Memory B cell (primary cell): ENCODE measurements around the gene CELF2.

ENCODE experiments used
- ATAC-seq: fragments of 150-1000 bp; cut with Tn5 transposase; 2 replicates; pipeline ENCODE4 v1.10.0; 2021; ENCODE audit warnings: low read depth, mild to moderate bottlenecking, moderate library complexity
- DNase-seq, 2 donors: peaks; one replicate each; pipeline ENCODE4 v3.0.0; 2022; ENCODE audit warnings: low spot score in 2 of 2
- H3K27ac Mint-ChIP-seq: one replicate; pipeline ENCODE4 v1.8.0; 2022; ENCODE audit warnings: mild to moderate bottlenecking, moderate library complexity, mixed read lengths
- H3K27me3 Mint-ChIP-seq: one replicate; pipeline ENCODE4 v1.8.0; 2022; ENCODE audit warnings: mixed read lengths
- H3K36me3 Mint-ChIP-seq: one replicate; pipeline ENCODE4 v1.8.0; 2022; ENCODE audit warnings: mild to moderate bottlenecking, mixed read lengths
- H3K4me1 Mint-ChIP-seq: one replicate; pipeline ENCODE4 v1.8.0; 2022; ENCODE audit warnings: mixed read lengths
- H3K4me3 Mint-ChIP-seq: one replicate; pipeline ENCODE4 v1.8.0; 2022; ENCODE audit warnings: mild to moderate bottlenecking, moderate library complexity, mixed read lengths
- H3K9me3 Mint-ChIP-seq: one replicate; pipeline ENCODE4 v1.8.0; 2022; ENCODE audit warnings: mixed read lengths

CELF2 gene

GRCh38 chr10:11210211-11210922, 192.7 kb downstream of the CELF2 start:
- Mint-ChIP-seq H3K4me3 (peak overlapping the region; percentile 61), H3K27ac (peak overlapping the region; percentile 96)
- no peak for ATAC-seq

GRCh38 chr10:11212288-11213085, 194.8 kb downstream of the CELF2 start:
- Mint-ChIP-seq H3K27me3 (no peaks in the 10 kb centered on the region), H3K4me1 (peaks cover 67% of the 10 kb centered on the region), H3K9me3 (no peaks in the 10 kb centered on the region), H3K36me3 (peaks cover 34% of the 10 kb centered on the region), H3K4me3 (no peak overlapping the region), H3K27ac (peak overlapping the region; percentile 64)
- DNase-seq (no peak), ATAC-seq (no peak)

More at GRCh38 chr10:11210211-11210922, 192.7 kb downstream of the CELF2 start:
- H3K36me3 Mint-ChIP-seq: peaks cover 34% of the 10 kb centered on the region
- no peaks in the 10 kb centered on the region for H3K9me3 Mint-ChIP-seq
- DNase-seq: no peak
- H3K4me1 Mint-ChIP-seq: peaks cover 75% of the 10 kb centered on the region
- H3K27me3 Mint-ChIP-seq: no peaks in the 10 kb centered on the region

- peak overlapping the region; percentile 69 for H3K27ac Mint-ChIP-seq
These were observed 195.5 kb downstream of the CELF2 start for GRCh38 chr10:11213137-11213536.

GRCh38 chr10:11214407-11214806, 196.7 kb downstream of the CELF2 start:
- Mint-ChIP-seq H3K36me3 (peaks cover 33% of the 10 kb centered on the region), H3K4me1 (peaks cover 56% of the 10 kb centered on the region), H3K27me3 (no peaks in the 10 kb centered on the region), H3K27ac (no peak overlapping the region), H3K9me3 (no peaks in the 10 kb centered on the region), H3K4me3 (no peak overlapping the region)
- DNase-seq (no peak), ATAC-seq (no peak)

More at GRCh38 chr10:11213137-11213536, 195.5 kb downstream of the CELF2 start:
- no peak for DNase-seq
- H3K4me3 Mint-ChIP-seq: no peak overlapping the region
- ATAC-seq: no peak
- no peaks in the 10 kb centered on the region for H3K9me3 Mint-ChIP-seq
- H3K36me3 Mint-ChIP-seq: peaks cover 33% of the 10 kb centered on the region
- no peaks in the 10 kb centered on the region for H3K27me3 Mint-ChIP-seq
- peaks cover 64% of the 10 kb centered on the region for H3K4me1 Mint-ChIP-seq

GRCh38 chr10:11215471-11215870, 197.8 kb downstream of the CELF2 start:
- ATAC-seq (no peak), DNase-seq (no peak)
- Mint-ChIP-seq H3K4me1 (peaks cover 48% of the 10 kb centered on the region), H3K9me3 (no peaks in the 10 kb centered on the region), H3K27ac (peak overlapping the region; percentile 86), H3K27me3 (no peaks in the 10 kb centered on the region), H3K4me3 (no peak overlapping the region), H3K36me3 (peaks cover 38% of the 10 kb centered on the region)

GRCh38 chr10:11217521-11217920, 199.8 kb downstream of the CELF2 start:
- Mint-ChIP-seq H3K4me3 (no peak overlapping the region), H3K4me1 (peaks cover 41% of the 10 kb centered on the region), H3K9me3 (no peaks in the 10 kb centered on the region), H3K36me3 (peaks cover 43% of the 10 kb centered on the region), H3K27ac (peak overlapping the region; percentile 70), H3K27me3 (no peaks in the 10 kb centered on the region)
- ATAC-seq: no peak
- no peak for DNase-seq

GRCh38 chr10:11218395-11218794, 200.7 kb downstream of the CELF2 start:
- H3K36me3 Mint-ChIP-seq: peaks cover 42% of the 10 kb centered on the region
- H3K4me1 Mint-ChIP-seq: peaks cover 33% of the 10 kb centered on the region
- no peaks in the 10 kb centered on the region for H3K9me3 Mint-ChIP-seq
- H3K4me3 Mint-ChIP-seq: no peak overlapping the region
- ATAC-seq: no peak
- H3K27me3 Mint-ChIP-seq: no peaks in the 10 kb centered on the region
- H3K27ac Mint-ChIP-seq: peak overlapping the region; percentile 70
- DNase-seq: no peak

- DNase-seq (no peak), ATAC-seq (no peak)
- Mint-ChIP-seq H3K27ac (no peak overlapping the region), H3K4me3 (no peak overlapping the region), H3K27me3 (no peaks in the 10 kb centered on the region), H3K4me1 (peaks cover 36% of the 10 kb centered on the region), H3K36me3 (peaks cover 48% of the 10 kb centered on the region), H3K9me3 (no peaks in the 10 kb centered on the region)
These were observed 201.8 kb downstream of the CELF2 start for GRCh38 chr10:11219431-11219830.

- Mint-ChIP-seq H3K27me3 (no peaks in the 10 kb centered on the region), H3K4me3 (no peak overlapping the region), H3K9me3 (no peaks in the 10 kb centered on the region), H3K36me3 (peaks cover 36% of the 10 kb centered on the region), H3K27ac (no peak overlapping the region), H3K4me1 (peaks cover 49% of the 10 kb centered on the region)
- DNase-seq (no peak), ATAC-seq (no peak)
These were observed 205.4 kb downstream of the CELF2 start for GRCh38 chr10:11223081-11223480.

GRCh38 chr10:11223507-11224140, 206.0 kb downstream of the CELF2 start:
- Mint-ChIP-seq H3K27ac (peak overlapping the region; percentile 75), H3K9me3 (no peaks in the 10 kb centered on the region), H3K4me1 (peaks cover 47% of the 10 kb centered on the region), H3K4me3 (no peak overlapping the region), H3K36me3 (peaks cover 33% of the 10 kb centered on the region), H3K27me3 (no peaks in the 10 kb centered on the region)
- DNase-seq (no peak), ATAC-seq (no peak)

- Mint-ChIP-seq H3K9me3 (no peaks in the 10 kb centered on the region), H3K27ac (peak overlapping the region; percentile 75), H3K4me1 (peaks cover 50% of the 10 kb centered on the region), H3K4me3 (no peak overlapping the region), H3K36me3 (peaks cover 32% of the 10 kb centered on the region), H3K27me3 (no peaks in the 10 kb centered on the region)
- ATAC-seq (no peak), DNase-seq (no peak)
These were observed 206.6 kb downstream of the CELF2 start for GRCh38 chr10:11224321-11224720.

- H3K4me1 Mint-ChIP-seq: peaks cover 52% of the 10 kb centered on the region
- no peaks in the 10 kb centered on the region for H3K27me3 Mint-ChIP-seq
- H3K4me3 Mint-ChIP-seq: no peak overlapping the region
These were observed 207.2 kb downstream of the CELF2 start for GRCh38 chr10:11224792-11225416.

GRCh38 chr10:11225935-11226334, 208.3 kb downstream of the CELF2 start:
- ATAC-seq: peak; percentile 18
- Mint-ChIP-seq H3K27me3 (no peaks in the 10 kb centered on the region), H3K4me1 (peaks cover 56% of the 10 kb centered on the region), H3K9me3 (no peaks in the 10 kb centered on the region), H3K4me3 (peak overlapping the region; percentile 39), H3K36me3 (peaks cover 30% of the 10 kb centered on the region), H3K27ac (peak overlapping the region; percentile 96)
- no peak for DNase-seq

More at GRCh38 chr10:11224792-11225416, 207.2 kb downstream of the CELF2 start:
- no peak for ATAC-seq
- no peak for DNase-seq
- H3K9me3 Mint-ChIP-seq: no peaks in the 10 kb centered on the region
- peaks cover 30% of the 10 kb centered on the region for H3K36me3 Mint-ChIP-seq
- H3K27ac Mint-ChIP-seq: peak overlapping the region; percentile 96

GRCh38 chr10:11227103-11227502, 209.4 kb downstream of the CELF2 start:
- H3K27ac Mint-ChIP-seq: peak overlapping the region; percentile 96
- H3K4me3 Mint-ChIP-seq: peak overlapping the region; percentile 76
- H3K36me3 Mint-ChIP-seq: peaks cover 31% of the 10 kb centered on the region
- no peaks in the 10 kb centered on the region for H3K9me3 Mint-ChIP-seq
- H3K27me3 Mint-ChIP-seq: no peaks in the 10 kb centered on the region
- peak; percentile 43 to 44 for DNase-seq
- ATAC-seq: peak; percentile 77
- H3K4me1 Mint-ChIP-seq: peaks cover 59% of the 10 kb centered on the region
